Subcutaneous adipose tissue (tissue), 4 donors: ENCODE results near the gene VSTM5. TPM values are rescaled to one million over a fixed set of nuclear protein-coding genes. Genes with fewer than 3 reads are reported as not detected.

Source experiments
- total RNA-seq, 4 donors: library from RNA; depleted of rRNA; stranded (reverse); fragments of >200 nt; gene quantifications; one replicate each; pipeline ENCODE4 v1.1.0, GENCODE V29; 2016
- TF ChIP-seq, protein P1 (sequence below): fragments of 450-650 bp; IDR thresholded peaks from one replicate; pipeline ENCODE4 v1.5.1; 2016; ENCODE audit warnings: low read depth, mild to moderate bottlenecking, control low read depth, antibody characterized with exemption, moderate library complexity

VSTM5 gene
- total RNA-seq, 4 donors from 2014 or later: not detected

DNA sequence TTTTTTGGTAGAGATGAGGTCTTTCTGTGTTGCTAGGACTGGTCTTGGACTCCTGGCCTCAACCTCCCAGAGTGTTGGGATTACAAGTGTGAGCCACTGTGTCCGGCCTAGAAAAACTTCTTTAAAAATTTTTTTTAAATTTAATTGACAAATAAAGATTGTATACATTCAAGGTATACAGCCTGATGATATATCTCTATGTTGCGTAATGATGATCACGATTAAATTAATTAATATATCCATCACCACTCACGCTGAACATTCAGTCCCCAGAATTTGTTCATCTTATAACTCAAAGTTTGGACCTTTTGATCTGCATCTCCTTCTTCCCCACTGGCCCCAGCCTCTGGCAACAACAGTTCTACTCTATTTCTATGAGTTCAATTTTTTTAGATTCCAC, 27.2 kb downstream of the VSTM5 start:
- TF ChIP-seq, protein P1, sequence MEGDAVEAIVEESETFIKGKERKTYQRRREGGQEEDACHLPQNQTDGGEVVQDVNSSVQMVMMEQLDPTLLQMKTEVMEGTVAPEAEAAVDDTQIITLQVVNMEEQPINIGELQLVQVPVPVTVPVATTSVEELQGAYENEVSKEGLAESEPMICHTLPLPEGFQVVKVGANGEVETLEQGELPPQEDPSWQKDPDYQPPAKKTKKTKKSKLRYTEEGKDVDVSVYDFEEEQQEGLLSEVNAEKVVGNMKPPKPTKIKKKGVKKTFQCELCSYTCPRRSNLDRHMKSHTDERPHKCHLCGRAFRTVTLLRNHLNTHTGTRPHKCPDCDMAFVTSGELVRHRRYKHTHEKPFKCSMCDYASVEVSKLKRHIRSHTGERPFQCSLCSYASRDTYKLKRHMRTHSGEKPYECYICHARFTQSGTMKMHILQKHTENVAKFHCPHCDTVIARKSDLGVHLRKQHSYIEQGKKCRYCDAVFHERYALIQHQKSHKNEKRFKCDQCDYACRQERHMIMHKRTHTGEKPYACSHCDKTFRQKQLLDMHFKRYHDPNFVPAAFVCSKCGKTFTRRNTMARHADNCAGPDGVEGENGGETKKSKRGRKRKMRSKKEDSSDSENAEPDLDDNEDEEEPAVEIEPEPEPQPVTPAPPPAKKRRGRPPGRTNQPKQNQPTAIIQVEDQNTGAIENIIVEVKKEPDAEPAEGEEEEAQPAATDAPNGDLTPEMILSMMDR: no peak

DNA sequence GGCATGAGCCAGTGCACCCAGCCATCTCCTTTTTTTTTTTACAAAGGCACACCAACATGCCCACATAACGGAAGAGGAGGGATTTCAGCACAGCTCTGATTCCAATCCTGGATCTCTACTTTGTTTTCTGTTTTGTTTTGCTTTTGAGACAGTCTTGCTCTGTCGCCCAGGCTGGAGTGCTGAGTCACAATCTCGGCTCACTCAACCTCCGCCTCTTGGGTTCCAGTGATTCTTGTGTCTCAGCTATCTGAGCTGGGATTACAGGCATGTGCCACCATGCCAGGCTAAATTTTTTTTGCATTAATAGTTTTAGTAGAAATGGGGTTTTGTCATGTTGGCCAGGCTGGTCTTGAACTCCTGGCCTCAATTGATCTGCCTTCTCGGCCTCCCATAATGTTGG, 28.1 kb downstream of the VSTM5 start:
- TF ChIP-seq, protein P1: no peak

DNA sequence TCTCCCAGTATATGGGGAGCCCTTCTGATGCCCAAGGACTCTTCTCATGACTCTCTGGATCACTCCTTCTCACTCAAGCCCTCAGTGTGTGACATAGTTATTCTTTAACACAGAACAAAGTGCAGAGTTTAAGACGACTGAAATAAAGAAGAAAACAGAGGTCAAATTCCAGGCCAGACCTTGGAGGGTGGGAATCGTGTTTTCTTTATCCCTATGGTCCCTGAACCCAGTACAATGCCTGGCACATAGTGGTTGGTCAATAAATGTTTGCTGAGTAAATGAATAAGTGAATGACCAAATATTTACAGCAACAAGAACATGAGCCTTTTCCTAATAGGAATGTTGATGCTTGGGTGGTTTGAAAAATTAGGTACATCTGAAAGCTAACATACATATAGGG, 28.8 kb downstream of the VSTM5 start:
- TF ChIP-seq, protein P1: no peak

DNA sequence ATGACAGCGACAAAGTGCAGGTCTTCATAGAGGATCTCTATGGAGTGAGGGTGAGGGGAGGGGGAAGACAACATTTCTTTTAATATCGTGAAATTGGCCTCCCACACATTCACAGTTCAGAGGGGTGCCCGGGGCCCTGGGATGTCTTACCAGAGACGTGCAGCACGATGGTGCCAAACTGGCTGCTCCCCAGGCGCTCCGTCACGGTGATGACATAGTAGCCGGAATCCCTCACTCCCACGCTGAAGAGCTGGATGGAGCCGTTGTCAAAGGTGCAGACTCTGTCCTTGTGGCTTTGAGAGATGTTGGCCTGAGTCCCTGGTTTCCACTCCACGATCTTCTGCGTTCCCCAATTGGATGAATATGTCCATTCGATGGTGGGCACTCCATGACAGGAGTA, 29.6 kb downstream of the VSTM5 start:
- TF ChIP-seq, protein P1: no peak

DNA sequence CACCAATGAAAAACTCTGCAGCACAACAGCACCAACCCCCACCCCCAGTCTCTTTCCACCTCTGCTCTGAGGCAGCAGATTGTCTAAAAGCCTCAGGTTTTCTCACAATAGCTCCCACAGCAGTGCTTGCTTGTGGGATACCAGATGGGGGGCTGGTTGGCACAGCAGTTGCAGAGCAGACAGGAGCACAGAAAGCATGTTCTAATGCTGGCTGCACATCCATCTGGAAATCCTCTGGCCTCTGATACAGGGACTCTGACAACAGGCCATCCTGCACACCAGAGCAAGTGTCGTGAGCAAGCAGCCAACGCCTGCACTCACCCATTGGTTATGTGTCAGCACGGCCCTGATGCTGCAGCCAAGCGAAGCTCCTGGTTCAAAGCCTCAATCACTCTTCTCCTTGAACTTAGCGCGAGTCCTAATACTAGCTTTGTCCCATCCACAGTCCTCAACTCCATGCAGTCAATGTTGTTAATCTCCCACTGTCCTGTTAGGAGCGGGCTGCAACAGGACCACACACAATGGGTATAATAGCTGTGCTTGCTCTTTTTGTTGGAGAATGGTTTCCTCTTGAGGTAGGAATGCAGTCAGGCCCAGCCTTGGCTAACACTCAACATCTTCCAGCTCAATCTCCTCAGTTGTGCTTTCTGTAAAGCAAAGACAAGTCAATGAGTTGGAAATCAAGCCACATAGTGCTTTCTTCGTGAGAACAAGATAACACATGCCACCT, 30.3 kb downstream of the VSTM5 start:
- TF ChIP-seq, protein P1: no peak

DNA sequence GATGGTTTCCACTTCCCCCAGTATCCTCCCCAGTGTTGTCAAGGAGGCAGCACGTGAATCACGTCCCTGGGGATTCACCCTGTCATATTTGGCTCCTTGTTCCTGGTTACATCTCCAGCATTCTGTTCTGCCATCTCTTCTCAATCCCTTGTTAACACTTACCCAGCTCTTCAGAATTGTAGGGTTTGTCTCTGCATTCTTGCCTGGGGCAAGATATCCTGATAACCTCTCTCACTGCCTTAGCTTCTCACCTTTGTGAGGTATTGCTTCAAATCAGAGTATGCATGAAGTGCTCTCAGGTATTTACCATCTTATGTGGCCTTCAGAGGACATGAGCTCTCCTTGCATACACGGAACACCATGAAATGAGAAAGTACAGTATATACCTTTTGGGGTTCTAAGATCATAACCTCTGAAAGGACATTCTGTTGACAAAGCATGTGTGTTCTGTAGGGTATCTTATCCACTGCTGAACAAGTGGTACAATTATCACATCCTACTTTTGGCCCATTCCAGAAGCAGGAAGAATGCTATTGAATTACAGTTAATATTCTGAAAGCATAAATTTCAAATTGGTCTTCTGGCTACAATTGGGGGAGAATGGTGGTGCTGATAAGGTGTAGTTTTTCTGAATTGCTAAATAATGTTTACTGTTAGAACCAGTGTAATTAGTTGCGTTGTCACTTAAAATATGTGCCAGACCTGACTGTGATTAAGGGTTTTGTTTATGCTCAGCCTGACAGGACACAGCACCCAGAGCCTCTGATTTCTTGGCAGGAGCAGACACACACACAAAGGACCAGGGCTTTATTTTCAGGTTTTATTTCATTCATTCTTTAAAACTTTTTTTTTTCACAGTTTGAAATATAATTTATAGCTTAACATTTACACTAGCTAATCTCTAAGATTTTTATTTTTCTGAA, 32.7 kb downstream of the VSTM5 start:
- TF ChIP-seq, protein P1: no peak

DNA sequence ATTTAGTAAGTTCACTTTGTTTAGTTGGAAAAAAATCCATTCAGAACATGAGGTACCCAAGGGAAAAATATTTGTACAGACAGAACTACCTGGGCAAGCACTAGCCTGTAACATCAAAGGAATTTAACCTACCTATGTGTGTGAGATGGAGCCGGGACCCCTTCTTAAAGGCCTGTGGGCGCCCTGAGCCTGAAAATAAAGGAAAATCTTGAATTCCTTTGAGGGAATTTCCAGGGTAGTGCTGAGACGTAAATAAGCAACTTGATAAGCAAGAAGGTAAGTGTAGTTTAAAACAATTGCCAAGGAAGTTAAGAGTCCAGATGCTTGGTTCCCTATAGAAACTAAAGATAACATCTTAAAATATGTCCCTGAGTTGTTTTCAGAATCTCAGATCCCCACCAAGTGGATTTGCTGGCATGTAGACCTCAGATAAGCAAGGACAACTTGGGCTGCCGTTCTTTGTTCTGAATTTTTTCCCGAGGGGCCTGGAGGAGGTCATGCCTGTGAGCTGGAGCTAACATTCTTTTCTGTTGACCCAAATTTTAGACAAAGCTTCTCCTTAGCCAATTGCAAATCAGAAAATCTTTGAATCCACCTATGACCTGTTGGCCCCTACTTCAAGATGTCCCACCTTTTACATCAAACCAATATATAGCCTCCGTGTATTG, 35.3 kb downstream of the VSTM5 start:
- TF ChIP-seq, protein P1: no peak
